Liver (tissue), 3 donors: ENCODE measurements around the gene TMC2.

ENCODE experiments used
- ATF3 ChIP-seq: IDR thresholded peaks from 2 replicates; pipeline ENCODE4 v1.6.1; 2016; ENCODE audit warnings: antibody characterized with exemption
- CTCF ChIP-seq: fragments of 150-350 bp; IDR thresholded peaks from 2 replicates; pipeline ENCODE4 v1.5.1; 2017; ENCODE audit warnings: improper control_type of control experiment, low read depth, low read length; ENCODE audit not compliant: missing input control
- EGR1 ChIP-seq, 2 donors: IDR thresholded peaks; 2 replicates each; pipeline ENCODE4 v1.6.1; 2016 to 2018; ENCODE audit warnings: antibody characterized with exemption in 2 of 2, low read depth in 2 of 2
- GABPA ChIP-seq, 2 donors: IDR thresholded peaks in 1 of 2; conservative IDR thresholded peaks in 1 of 2; 2 replicates each; pipeline ENCODE4 v1.6.1; 2016; ENCODE audit warnings: antibody characterized with exemption in 2 of 2, mild to moderate bottlenecking in 1 of 2, moderate library complexity in 1 of 2
- HNF4G ChIP-seq: IDR thresholded peaks from 2 replicates; pipeline ENCODE4 v1.6.1; 2016; ENCODE audit warnings: antibody characterized with exemption
- MAX ChIP-seq: IDR thresholded peaks from 2 replicates; pipeline ENCODE4 v1.6.1; 2016; ENCODE audit warnings: antibody characterized with exemption
- RAD21 ChIP-seq, 2 donors: IDR thresholded peaks; 2 replicates each; pipeline ENCODE4 v1.6.1; 2016; ENCODE audit warnings: antibody characterized with exemption in 2 of 2, mild to moderate bottlenecking in 2 of 2
- REST ChIP-seq: IDR thresholded peaks from 2 replicates; pipeline ENCODE4 v1.6.1; 2016; ENCODE audit warnings: antibody characterized with exemption, mild to moderate bottlenecking
- TAF1 ChIP-seq: conservative IDR thresholded peaks from 2 replicates; pipeline ENCODE4 v1.6.1; 2016; ENCODE audit warnings: antibody characterized with exemption, mild to moderate bottlenecking
- YY1 ChIP-seq: IDR thresholded peaks from 2 replicates; pipeline ENCODE4 v1.6.1; 2016; ENCODE audit warnings: antibody characterized with exemption, mild to moderate bottlenecking
- ZBTB33 ChIP-seq: IDR thresholded peaks from 2 replicates; pipeline ENCODE4 v1.6.1; 2016; ENCODE audit warnings: antibody characterized with exemption
- donor health status: healthy.
- donor health status: healthy.

- TF ChIP-seq TAF1: no peak
- TF ChIP-seq RAD21 (IDR thresholded peaks at IDR 0.05): no peak
- no peak for TF ChIP-seq CTCF
- TF ChIP-seq GABPA (IDR thresholded peaks at IDR 0.05 in 1 of 2, conservative IDR thresholded peaks at IDR 0.05 in 1 of 2): no peak
- no peak for TF ChIP-seq REST
- no peak for TF ChIP-seq HNF4G
- TF ChIP-seq EGR1 (IDR thresholded peaks at IDR 0.05; ENCODE audit: low read depth in 2 of 2): no peak
- TF ChIP-seq MAX: no peak
- no peak for TF ChIP-seq YY1
- no peak for TF ChIP-seq ATF3
- TF ChIP-seq ZBTB33: no peak
Measured at GRCh38 chr20:2596673-2597279, 60.4 kb downstream of the TMC2 start.
